H9 (cell line): ENCODE data around the gene SDR42E1. TPM values are rescaled to one million over a fixed set of nuclear protein-coding genes. Genes with fewer than 3 reads are reported as not detected.
"Not testable (repeated sequence)": the region's sequence is repeated elsewhere in the genome, so short reads cannot be mapped to it uniquely, and the experiment has no call there.

ENCODE experiments used
- DNase-seq: peaks from one replicate; pipeline ENCODE4 v3.0.0-alpha.2; 2017
- H2AFZ ChIP-seq: one replicate; pipeline ENCODE4 v1.6.1; 2013; ENCODE audit warnings: mild to moderate bottlenecking, low read length, control low read depth, moderate library complexity
- H2AK5ac ChIP-seq: 2 replicates; pipeline ENCODE4 v1.6.1; 2013; ENCODE audit warnings: low read length, control low read depth, mixed read lengths; ENCODE audit not compliant: insufficient read length
- H2BK120ac ChIP-seq: one replicate; pipeline ENCODE4 v1.6.1; 2013; ENCODE audit warnings: low read depth, mild to moderate bottlenecking, low read length, control low read depth, inconsistent platforms; ENCODE audit not compliant: poor library complexity, severe bottlenecking
- H2BK12ac ChIP-seq: 2 replicates; pipeline ENCODE4 v1.6.1; 2013; ENCODE audit warnings: low read length, control low read depth, mixed read lengths, low read depth; ENCODE audit not compliant: insufficient read length
- H2BK15ac ChIP-seq: 2 replicates; pipeline ENCODE4 v1.6.1; 2013; ENCODE audit warnings: low read depth, low read length, control low read depth
- H2BK20ac ChIP-seq: one replicate; pipeline ENCODE4 v1.6.1; 2013; ENCODE audit warnings: low read depth, mild to moderate bottlenecking, low read length, control low read depth, inconsistent platforms; ENCODE audit not compliant: poor library complexity, severe bottlenecking
- H2BK5ac ChIP-seq: 2 replicates; pipeline ENCODE4 v1.6.1; 2013; ENCODE audit warnings: low read length, control low read depth, mixed read lengths; ENCODE audit not compliant: insufficient read length
- H3K14ac ChIP-seq: 2 replicates; pipeline ENCODE4 v1.6.1; 2013; ENCODE audit warnings: low read length, control low read depth; ENCODE audit not compliant: insufficient read depth
- H3K18ac ChIP-seq: 2 replicates; pipeline ENCODE4 v1.6.1; 2013; ENCODE audit warnings: low read depth, mild to moderate bottlenecking, mixed read lengths, low read length, control low read depth; ENCODE audit not compliant: insufficient read length
- H3K23ac ChIP-seq: 2 replicates; pipeline ENCODE4 v1.6.1; 2013; ENCODE audit warnings: low read length, control low read depth, mixed read lengths, low read depth; ENCODE audit not compliant: insufficient read length
- H3K23me2 ChIP-seq: 2 replicates; pipeline ENCODE4 v1.6.1; 2013; ENCODE audit warnings: low read depth, mild to moderate bottlenecking, mixed read lengths, low read length, control low read depth; ENCODE audit not compliant: insufficient read length, poor library complexity, severe bottlenecking
- H3K27ac ChIP-seq: 2 replicates; pipeline ENCODE4 v1.5.1; 2013; ENCODE audit warnings: low read length, control low read depth, mixed read lengths, low read depth; ENCODE audit not compliant: insufficient read length
- H3K27me3 ChIP-seq: 2 replicates; pipeline ENCODE4 v1.6.1; 2013; ENCODE audit warnings: low read length, control low read depth, inconsistent platforms; ENCODE audit not compliant: insufficient read depth
- H3K4ac ChIP-seq: 2 replicates; pipeline ENCODE4 v1.6.1; 2013; ENCODE audit warnings: low read depth, mild to moderate bottlenecking, control low read depth, inconsistent platforms, low read length, moderate library complexity
- H3K4me1 ChIP-seq: 2 replicates; pipeline ENCODE4 v1.6.1; 2013; ENCODE audit warnings: low read length, control low read depth, inconsistent platforms; ENCODE audit not compliant: insufficient read depth
- H3K4me2 ChIP-seq: 2 replicates; pipeline ENCODE4 v1.6.1; 2013; ENCODE audit warnings: low read length, control low read depth, mixed read lengths; ENCODE audit not compliant: insufficient read length, insufficient read depth
- H3K56ac ChIP-seq: 2 replicates; pipeline ENCODE4 v1.6.1; 2013; ENCODE audit warnings: low read depth, mild to moderate bottlenecking, mixed read lengths, low read length, control low read depth; ENCODE audit not compliant: insufficient read length
- H3K79me1 ChIP-seq: 2 replicates; pipeline ENCODE4 v1.6.1; 2013; ENCODE audit warnings: low read depth, mild to moderate bottlenecking, moderate library complexity, low read length, control low read depth, inconsistent platforms; ENCODE audit not compliant: insufficient read depth, poor library complexity, severe bottlenecking
- H3K79me2 ChIP-seq: 2 replicates; pipeline ENCODE4 v1.6.1; 2013; ENCODE audit warnings: low read length, control low read depth, inconsistent platforms; ENCODE audit not compliant: insufficient read depth
- H3K9ac ChIP-seq: 2 replicates; pipeline ENCODE4 v1.6.1; 2013; ENCODE audit warnings: low read length, control low read depth, mixed read lengths; ENCODE audit not compliant: insufficient read length; ENCODE audit errors: extremely low read depth
- H3K9me3 ChIP-seq: one replicate; pipeline ENCODE4 v1.6.1; 2013; ENCODE audit warnings: low read depth, low read length, inconsistent platforms; ENCODE audit not compliant: control insufficient read depth
- H3T11ph ChIP-seq: one replicate; pipeline ENCODE4 v1.6.1; 2013; ENCODE audit warnings: mild to moderate bottlenecking, low read length, control low read depth, inconsistent platforms
- H4K20me1 ChIP-seq: one replicate; pipeline ENCODE4 v1.6.1; 2013; ENCODE audit not compliant: control insufficient read depth, insufficient read length, insufficient read depth
- H4K5ac ChIP-seq: 2 replicates; pipeline ENCODE4 v1.6.1; 2013; ENCODE audit warnings: low read depth, mild to moderate bottlenecking, mixed read lengths, low read length, control low read depth; ENCODE audit not compliant: insufficient read length
- H4K8ac ChIP-seq: replicated peaks from 2 replicates; pipeline ENCODE4 v1.6.1; 2013; ENCODE audit warnings: low read length, control low read depth, mixed read lengths, low read depth; ENCODE audit not compliant: insufficient read length
- H4K91ac ChIP-seq: 2 replicates; pipeline ENCODE4 v1.6.1; 2013; ENCODE audit warnings: low read depth, mild to moderate bottlenecking, moderate library complexity, mixed read lengths, low read length, control low read depth; ENCODE audit not compliant: insufficient read length
- H3K27ac Mint-ChIP-seq, 3 experiments: 2 replicates in 2 of 3; 3 replicates in 1 of 3; pipeline ENCODE4 v1.8.0; 2020 to 2021; ENCODE audit warnings: mixed read lengths in 3 of 3, mild to moderate bottlenecking in 1 of 3, moderate library complexity in 1 of 3
- H3K27me3 Mint-ChIP-seq: 2 replicates; pipeline ENCODE4 v1.8.0; 2021; ENCODE audit warnings: low read depth, mild to moderate bottlenecking, moderate library complexity, mixed read lengths
- H3K36me3 Mint-ChIP-seq, 3 experiments: 2 replicates in 2 of 3; 3 replicates in 1 of 3; pipeline ENCODE4 v1.8.0; 2020 to 2021; ENCODE audit warnings: low read depth in 3 of 3, mixed read lengths in 3 of 3; ENCODE audit not compliant: insufficient read depth in 1 of 3
- H3K4me1 Mint-ChIP-seq, 2 experiments: 2 replicates each; pipeline ENCODE4 v1.8.0; 2020; ENCODE audit warnings: mixed read lengths in 2 of 2
- H3K4me3 Mint-ChIP-seq, 2 experiments: 2 replicates in 1 of 2; 3 replicates in 1 of 2; pipeline ENCODE4 v1.8.0; 2020 to 2021; ENCODE audit warnings: mild to moderate bottlenecking in 2 of 2, mixed read lengths in 2 of 2, moderate library complexity in 1 of 2
- H3K9me3 Mint-ChIP-seq, 2 experiments: 2 replicates in 1 of 2; 3 replicates in 1 of 2; pipeline ENCODE4 v1.8.0; 2020; ENCODE audit warnings: mild to moderate bottlenecking in 2 of 2, mixed read lengths in 2 of 2, moderate library complexity in 1 of 2
- WGBS: extraction: QIAGEN DNeasy Blood & Tissue Kit; methylation state at CpG from one replicate; pipeline ENCODE4 v1.1.7; 2013; ENCODE audit warnings: missing lambda C conversion rate, low lambda C conversion rate, mixed read lengths; ENCODE audit not compliant: insufficient read length; ENCODE audit errors: extremely low coverage; 5-methylcytosine and 5-hydroxymethylcytosine counted together
- total RNA-seq: library from RNA; stranded (reverse); gene quantifications from 2 replicates; pipeline ENCODE4 v1.2.1, GENCODE V29; 2021
- TF ChIP-seq, protein P1 (sequence below): fragments of 200-600 bp; sonication (generic); conservative IDR thresholded peaks from 3 replicates; pipeline ENCODE4 v1.8.0; 2021; ENCODE audit warnings: antibody characterized with exemption, mild to moderate bottlenecking

SDR42E1 gene
- total RNA-seq, 1 experiment from 2014 or later, result not detected

DNA sequence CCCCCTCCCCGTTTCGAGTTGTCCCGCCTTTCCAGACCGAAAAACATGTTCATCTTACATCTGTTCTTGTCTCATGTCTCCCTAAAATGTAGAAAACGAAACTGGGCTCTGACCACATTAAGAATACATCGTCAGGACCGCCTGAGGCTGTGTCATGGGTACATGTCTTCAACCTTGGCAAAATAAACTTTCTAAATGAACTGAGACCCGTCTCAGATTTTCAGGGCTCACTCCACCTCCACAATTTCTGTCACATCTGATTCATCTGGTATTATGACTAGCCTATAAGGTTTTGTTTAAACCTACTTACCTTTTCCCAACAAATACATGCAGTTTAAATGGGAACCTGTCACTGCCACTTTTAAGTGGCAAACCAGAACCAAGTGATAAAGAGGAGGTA lies 621 bp downstream of the SDR42E1 start:
- Histone ChIP-seq H2BK12ac (no peak overlapping the region), H2AK5ac (no peak overlapping the region), H3K14ac (no peak overlapping the region), H4K8ac (no peak overlapping the region), H3K27me3 (no peaks in the 10 kb centered on the region), H2BK20ac (no peak overlapping the region), H2BK15ac (no peak overlapping the region), H2BK5ac (no peak overlapping the region), H3K4ac (no peak overlapping the region), H3K79me2 (no peaks in the 10 kb centered on the region), H3K4me2 (no peak overlapping the region), H3K23ac (no peak overlapping the region), H4K20me1 (no peaks in the 10 kb centered on the region), H4K5ac (no peak overlapping the region), H3K4me1 (no peaks in the 10 kb centered on the region), H3K9ac (no peak overlapping the region), H3K79me1 (no peaks in the 10 kb centered on the region), H4K91ac (no peak overlapping the region), H2AFZ (no peak overlapping the region), H3K27ac (no peak overlapping the region), H3K23me2 (no peaks in the 10 kb centered on the region), H2BK120ac (no peak overlapping the region), H3T11ph (no peak overlapping the region), H3K9me3 (peaks cover 5% of the 10 kb centered on the region), H3K18ac (no peak overlapping the region), H3K56ac (no peak overlapping the region)
- H3K4me3 Mint-ChIP-seq, result no peak overlapping the region
- TF ChIP-seq, protein P1, sequence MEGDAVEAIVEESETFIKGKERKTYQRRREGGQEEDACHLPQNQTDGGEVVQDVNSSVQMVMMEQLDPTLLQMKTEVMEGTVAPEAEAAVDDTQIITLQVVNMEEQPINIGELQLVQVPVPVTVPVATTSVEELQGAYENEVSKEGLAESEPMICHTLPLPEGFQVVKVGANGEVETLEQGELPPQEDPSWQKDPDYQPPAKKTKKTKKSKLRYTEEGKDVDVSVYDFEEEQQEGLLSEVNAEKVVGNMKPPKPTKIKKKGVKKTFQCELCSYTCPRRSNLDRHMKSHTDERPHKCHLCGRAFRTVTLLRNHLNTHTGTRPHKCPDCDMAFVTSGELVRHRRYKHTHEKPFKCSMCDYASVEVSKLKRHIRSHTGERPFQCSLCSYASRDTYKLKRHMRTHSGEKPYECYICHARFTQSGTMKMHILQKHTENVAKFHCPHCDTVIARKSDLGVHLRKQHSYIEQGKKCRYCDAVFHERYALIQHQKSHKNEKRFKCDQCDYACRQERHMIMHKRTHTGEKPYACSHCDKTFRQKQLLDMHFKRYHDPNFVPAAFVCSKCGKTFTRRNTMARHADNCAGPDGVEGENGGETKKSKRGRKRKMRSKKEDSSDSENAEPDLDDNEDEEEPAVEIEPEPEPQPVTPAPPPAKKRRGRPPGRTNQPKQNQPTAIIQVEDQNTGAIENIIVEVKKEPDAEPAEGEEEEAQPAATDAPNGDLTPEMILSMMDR, result no peak
- H3K4me1 Mint-ChIP-seq, result no peaks in the 10 kb centered on the region
- no peak overlapping the region; a peak in 1 of 7 replicates for H3K27ac Mint-ChIP-seq
- DNase-seq, result no peak
- H3K9me3 Mint-ChIP-seq, result peaks cover 43 to 52% of the 10 kb centered on the region in 2 experiments
- peaks cover 25 to 35% (median 30%) of the 10 kb centered on the region in 3 experiments for H3K36me3 Mint-ChIP-seq
- H3K27me3 Mint-ChIP-seq, result peaks cover 9% of the 10 kb centered on the region
- no CpG with 5 or more reads among the region's 8 CpGs for WGBS

DNA sequence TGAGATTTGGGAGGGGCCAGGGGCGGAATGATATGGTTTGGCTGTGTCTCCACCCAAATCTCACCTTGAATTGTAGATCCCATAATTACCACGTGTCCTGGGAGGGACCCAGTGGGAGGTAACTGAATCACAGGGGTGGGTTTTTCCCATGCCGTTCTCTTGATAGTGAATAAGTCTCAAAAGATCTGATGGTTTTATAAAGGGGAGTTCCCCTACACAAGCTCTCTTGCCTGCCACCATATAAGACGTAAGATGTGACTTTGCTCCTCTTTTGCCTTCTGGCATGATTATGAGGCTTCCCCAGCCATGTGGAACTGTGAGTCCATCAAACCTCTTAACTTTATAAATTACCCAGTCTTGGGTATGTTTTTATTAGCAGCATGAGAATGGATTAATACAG lies 1.5 kb downstream of the SDR42E1 start:
- not testable (repeated sequence) for H3T11ph ChIP-seq, DNase-seq, H4K20me1 ChIP-seq, H2BK20ac ChIP-seq, H3K4me1 Mint-ChIP-seq, H3K14ac ChIP-seq, H3K9ac ChIP-seq, H4K91ac ChIP-seq, H3K27ac ChIP-seq, H3K4me2 ChIP-seq, H3K27me3 Mint-ChIP-seq, H2BK15ac ChIP-seq, H3K79me1 ChIP-seq, H2AFZ ChIP-seq, H3K9me3 ChIP-seq, H2BK12ac ChIP-seq, H2AK5ac ChIP-seq, H3K18ac ChIP-seq, H2BK5ac ChIP-seq, H3K79me2 ChIP-seq, H3K27ac Mint-ChIP-seq, H3K23me2 ChIP-seq, H3K4me1 ChIP-seq, H3K56ac ChIP-seq, H2BK120ac ChIP-seq, H3K4ac ChIP-seq, H4K5ac ChIP-seq, H3K23ac ChIP-seq, H3K4me3 Mint-ChIP-seq, H3K27me3 ChIP-seq, H4K8ac ChIP-seq
- H3K36me3 Mint-ChIP-seq, result peaks cover 25 to 35% (median 30%) of the 10 kb centered on the region in 3 experiments
- peaks cover 41 to 45% of the 10 kb centered on the region in 2 experiments for H3K9me3 Mint-ChIP-seq
- WGBS, result no CpG with 5 or more reads among the region's 4 CpGs
